Endothelial cell of umbilical vein (primary cell): ENCODE data around the gene ZNF274. TPM values are rescaled to one million over a fixed set of nuclear protein-coding genes. Genes with fewer than 3 reads are reported as not detected.

ENCODE experiments used
- BruUV-seq: library from RNA; stranded (reverse); fragments of 400-500 nt; replicated peaks from 2 replicates; lab custom pipeline; 2021; lab: Mats Ljungman, UMichigan
- CTCF ChIA-PET: fragments of 300-600, 350-600 bp; sonication (Branson Sonifier 250); formaldehyde crosslinking; loops from one replicate; lab custom pipeline; 2021; ENCODE audit warnings: antibody characterized with exemption, inconsistent platforms; lab: Charles Lee
- POLR2A ChIA-PET: fragments of 300-600, 350-600 bp; sonication (Branson Sonifier 250); formaldehyde crosslinking; loops from one replicate; lab custom pipeline; 2021; ENCODE audit warnings: antibody characterized with exemption, inconsistent platforms; lab: Charles Lee
- DNase-seq: peaks from one replicate; pipeline ENCODE4 v3.0.0-alpha.2; 2011; ENCODE audit warnings: low read depth, low spot score
- FAIRE-seq: peaks from 2 replicates; lab custom pipeline; 2011; peaks lifted over from hg19 to GRCh38; lab: Jason Lieb, UNC
- H2AFZ ChIP-seq: 2 replicates; pipeline ENCODE4 v1.6.0; 2012; ENCODE audit warnings: low read depth, low read length, control low read depth, inconsistent platforms
- H3K27ac ChIP-seq: 2 replicates; pipeline ENCODE4 v1.5.1; 2011; ENCODE audit warnings: low read depth, mild to moderate bottlenecking, control low read depth, low read length, moderate library complexity; ENCODE audit not compliant: insufficient read depth
- H3K27me3 ChIP-seq, 2 experiments: 2 replicates each; pipeline versions ENCODE4 v1.6.0 to v1.6.1; 2011; ENCODE audit warnings: low read length in 2 of 2, mixed read lengths in 1 of 2; ENCODE audit not compliant: control insufficient read depth in 2 of 2, insufficient read depth in 2 of 2
- H3K36me3 ChIP-seq, 2 experiments: 2 replicates in 1 of 2; 3 replicates in 1 of 2; pipeline ENCODE4 v1.5.1; 2011; ENCODE audit warnings: low read length in 2 of 2, mild to moderate bottlenecking in 1 of 2, moderate library complexity in 1 of 2; ENCODE audit not compliant: control insufficient read depth in 2 of 2, insufficient read depth in 2 of 2; ENCODE audit errors: extremely low read depth in 1 of 2
- H3K4me1 ChIP-seq: 3 replicates; pipeline ENCODE4 v1.5.1; 2011; ENCODE audit warnings: mild to moderate bottlenecking, low read length; ENCODE audit not compliant: control insufficient read depth, insufficient read depth; ENCODE audit errors: extremely low read depth
- H3K4me2 ChIP-seq: 2 replicates; pipeline ENCODE4 v1.6.1; 2011; ENCODE audit warnings: low read length, control low read depth, mixed read lengths; ENCODE audit not compliant: insufficient read depth
- H3K4me3 ChIP-seq, 3 experiments: fragments of 200-600 bp in 1 of 3; sonication (generic), shearing (Covaris generic) in 1 of 3; replicated peaks in 1 of 3; 2 replicates each; pipeline ENCODE4 v1.5.1; 2011 to 2016; ENCODE audit warnings: control low read depth in 3 of 3, low read length in 3 of 3, mild to moderate bottlenecking in 2 of 3, inconsistent platforms in 1 of 3, low read depth in 1 of 3, moderate library complexity in 1 of 3; ENCODE audit not compliant: insufficient read depth in 1 of 3
- H3K79me2 ChIP-seq: 2 replicates; pipeline ENCODE4 v1.6.0; 2012; ENCODE audit warnings: low read length, inconsistent platforms; ENCODE audit not compliant: control insufficient read depth, insufficient read depth
- H3K9ac ChIP-seq: replicated peaks from 2 replicates; pipeline ENCODE3; 2011; ENCODE audit warnings: low read length, control low read depth; ENCODE audit not compliant: insufficient read depth; ENCODE audit errors: extremely low read depth
- H3K9me1 ChIP-seq: replicated peaks from 3 replicates; pipeline ENCODE4 v1.6.0; 2011; ENCODE audit warnings: mild to moderate bottlenecking, low read length; ENCODE audit not compliant: control insufficient read depth, insufficient read depth; ENCODE audit errors: extremely low read depth
- H3K9me3 ChIP-seq: replicated peaks from 2 replicates; pipeline ENCODE4 v1.5.1; 2012; ENCODE audit warnings: low read length, inconsistent platforms; ENCODE audit not compliant: control insufficient read depth, insufficient read depth
- H4K20me1 ChIP-seq: replicated peaks from 2 replicates; pipeline ENCODE3; 2011; ENCODE audit warnings: mild to moderate bottlenecking, low read length; ENCODE audit not compliant: control insufficient read depth, insufficient read depth; ENCODE audit errors: extremely low read depth
- CTCF ChIP-seq, 2 donors: IDR thresholded peaks; 1 replicate in 1 of 2; 2 replicates in 1 of 2; pipeline ENCODE4 v1.5.1; 2011; ENCODE audit warnings: low read length in 2 of 2, mild to moderate bottlenecking in 2 of 2, moderate library complexity in 2 of 2, control low read depth in 1 of 2, inconsistent platforms in 1 of 2, low read depth in 1 of 2; ENCODE audit not compliant: insufficient read depth in 1 of 2; ENCODE audit errors: extremely low read depth in 1 of 2
- FOS ChIP-seq: IDR thresholded peaks from 2 replicates; pipeline ENCODE4 v1.6.1; 2011; ENCODE audit warnings: mild to moderate bottlenecking, low read length, moderate library complexity, borderline replicate concordance; ENCODE audit not compliant: insufficient read depth
- GATA2 ChIP-seq: IDR thresholded peaks from 2 replicates; pipeline ENCODE4 v1.7.0; 2011; ENCODE audit warnings: low read depth, mild to moderate bottlenecking, moderate library complexity, mixed read lengths, low read length; ENCODE audit not compliant: insufficient read length, insufficient read depth
- dilution Hi-C: fragments of 300-500 bp; cut with MboI; formaldehyde crosslinking; loops from one replicate; pipeline ENCODE4 v1.15.0; 2019; ENCODE audit warnings: low sequenced_read_pairs; ENCODE audit not compliant: extremely low pct_ligation_motif_present
- intact Hi-C: fragments of 100-400 bp; cut with micrococcal nuclease; formaldehyde crosslinking; loops from one replicate; pipeline ENCODE4 v1.10.0; 2022
- polyA plus RNA-seq, 4 experiments: library from polyadenylated mRNA; depleted of rRNA in 3 of 4; stranded (reverse) in 3 of 4; unstranded in 1 of 4; fragments of >200 nt; gene quantifications; 2 replicates each; pipeline versions ENCODE4 v1.2.1 to v1.2.3, GENCODE V29; 2011 to 2012; ENCODE audit warnings: missing spikeins in 1 of 4
- total RNA-seq: library from RNA; stranded (reverse); gene quantifications from 2 replicates; pipeline ENCODE4 v1.2.3, GENCODE V29; 2021

ZNF274 gene
- total and polyA plus RNA-seq, 2 donors (not counting 3 experiments of a cell fraction or from before 2014, with no cell fraction given), result 10.1 to 18.3 TPM

- POLR2A ChIA-PET, result no interaction called here
- peak; percentile 41 to 48 for TF ChIP-seq CTCF (IDR thresholded peaks at IDR 0.05; ENCODE audit: extremely low read depth in 1 of 2, insufficient read depth in 1 of 2, low read depth in 1 of 2, low read length in 2 of 2)
- no peak for TF ChIP-seq GATA2
- TF ChIP-seq FOS, result no peak
Observed at GRCh38 chr19:58181902-58182576, 822 bp upstream of the ZNF274 start.

More at GRCh38 chr19:58181902-58182576, 822 bp upstream of the ZNF274 start:
- Histone ChIP-seq H3K9ac (no peak overlapping the region), H2AFZ (no peak overlapping the region), H3K9me1 (no peaks in the 10 kb centered on the region), H3K27ac (no peak overlapping the region), H3K4me2 (peak overlapping the region; percentile 2), H3K4me1 (no peaks in the 10 kb centered on the region), H3K36me3 (peaks cover 0 to 7% of the 10 kb centered on the region in 2 experiments), H3K4me3 (peak overlapping the region in 1 of 3 experiments; percentile 98), H3K27me3 (no peaks in the 10 kb centered on the region), H3K9me3 (no peaks in the 10 kb centered on the region), H4K20me1 (no peaks in the 10 kb centered on the region), H3K79me2 (peaks cover 10% of the 10 kb centered on the region)
- peak; percentile 30 for DNase-seq
- intact Hi-C loops, result loop anchor here (2.0 kb wide), 2 partner anchors 181 to 227 kb away; partner anchors contain the start of genes ZNF497 and ZNF584
- peak; percentile 59 for FAIRE-seq
- BruUV-seq, result no TSS peak
- CTCF ChIA-PET, result interaction anchor here (1.1 kb wide), 1 partner anchor 46 kb away, joined by 3 read pairs; the partner anchor contains the start of gene ZNF544
- dilution Hi-C loops, result no loop called here
